Melanocyte of skin (primary cell): Measurements from ENCODE around the gene HES3. TPM values are rescaled to one million over a fixed set of nuclear protein-coding genes. Genes with fewer than 3 reads are reported as not detected.

ENCODE experiments used
- total RNA-seq, 2 donors: library from RNA; depleted of rRNA; stranded (reverse); fragments of >200 nt; gene quantifications; 2 replicates each; pipeline ENCODE4 v1.2.3, GENCODE V29; 2012

HES3 gene, protein sequence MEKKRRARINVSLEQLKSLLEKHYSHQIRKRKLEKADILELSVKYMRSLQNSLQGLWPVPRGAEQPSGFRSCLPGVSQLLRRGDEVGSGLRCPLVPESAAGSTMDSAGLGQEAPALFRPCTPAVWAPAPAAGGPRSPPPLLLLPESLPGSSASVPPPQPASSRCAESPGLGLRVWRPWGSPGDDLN
- total RNA-seq, result not detected

DNA sequence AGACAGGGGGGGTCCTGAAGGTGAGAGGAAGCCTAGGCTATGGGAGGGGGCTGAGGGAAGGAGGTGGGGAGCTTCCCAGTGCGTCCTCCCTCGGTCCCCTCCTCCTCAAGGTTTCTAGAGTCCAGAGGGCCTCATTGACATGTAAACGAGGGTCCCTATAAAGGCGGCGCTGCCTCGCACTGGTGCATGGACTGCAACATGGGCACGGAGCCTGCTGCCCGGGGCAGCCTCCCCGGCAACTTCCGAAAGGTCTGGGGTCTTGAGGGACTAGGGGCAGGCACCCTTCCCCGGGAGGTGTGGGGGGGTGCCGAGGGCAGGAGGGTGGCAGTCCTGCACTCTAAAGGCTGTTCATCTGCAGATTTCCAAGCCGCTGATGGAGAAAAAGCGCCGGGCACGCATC lies at the start of gene HES3:
Gene HES3, plus strand, starts transcription at position 187 of the 400 bp plus-strand sequence. Its CDS starts 187 bp downstream, at position 374.

DNA sequence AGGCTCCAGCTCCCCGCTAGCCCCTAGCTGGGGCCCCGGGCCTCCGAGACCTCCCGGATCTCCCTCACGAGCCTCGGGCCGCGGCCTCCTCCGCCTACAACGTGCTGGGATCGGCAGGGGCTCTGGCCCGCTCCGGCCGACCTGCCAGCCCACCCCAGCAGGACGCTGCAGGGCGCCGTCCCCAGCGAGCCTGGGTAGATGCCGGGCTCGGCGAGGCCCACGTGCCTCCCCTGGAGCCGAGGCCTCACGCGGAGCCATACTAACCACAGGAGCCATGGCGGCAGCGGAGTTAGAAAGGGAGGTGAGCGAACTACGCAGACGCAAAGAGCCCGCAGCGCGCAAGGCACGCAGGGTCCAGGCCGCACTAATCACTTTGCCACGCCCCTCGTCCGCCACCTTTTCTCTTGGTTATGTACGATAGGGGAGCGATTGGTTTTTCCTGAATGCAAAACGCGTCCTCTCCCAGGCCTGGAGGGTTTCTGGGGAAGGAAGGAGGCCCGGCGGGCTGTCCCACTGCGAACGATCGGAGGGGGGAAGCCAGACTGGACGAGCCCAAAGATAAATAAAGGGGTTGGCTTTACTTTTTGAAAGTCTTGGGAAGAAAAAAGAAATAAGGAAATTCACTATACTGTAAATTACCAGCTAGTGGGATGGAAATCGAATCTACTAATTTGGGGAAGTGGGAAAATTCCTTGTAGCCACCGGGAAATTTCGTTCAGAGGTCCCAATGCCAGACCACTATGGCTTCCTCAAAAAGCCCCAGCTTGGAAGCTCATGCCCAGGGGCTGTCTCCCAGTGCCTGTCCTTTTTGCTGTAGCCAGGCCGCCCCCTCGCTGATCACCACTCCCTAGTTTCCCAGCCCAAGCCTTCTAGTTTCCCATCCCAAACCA lies 44.4 kb upstream of the HES3 start, which contains the start of gene RPL22:
Gene RPL22, minus strand, starts transcription at position 298 of the 890 bp plus-strand sequence. Its CDS starts 22 bp downstream, at position 276.

DNA sequence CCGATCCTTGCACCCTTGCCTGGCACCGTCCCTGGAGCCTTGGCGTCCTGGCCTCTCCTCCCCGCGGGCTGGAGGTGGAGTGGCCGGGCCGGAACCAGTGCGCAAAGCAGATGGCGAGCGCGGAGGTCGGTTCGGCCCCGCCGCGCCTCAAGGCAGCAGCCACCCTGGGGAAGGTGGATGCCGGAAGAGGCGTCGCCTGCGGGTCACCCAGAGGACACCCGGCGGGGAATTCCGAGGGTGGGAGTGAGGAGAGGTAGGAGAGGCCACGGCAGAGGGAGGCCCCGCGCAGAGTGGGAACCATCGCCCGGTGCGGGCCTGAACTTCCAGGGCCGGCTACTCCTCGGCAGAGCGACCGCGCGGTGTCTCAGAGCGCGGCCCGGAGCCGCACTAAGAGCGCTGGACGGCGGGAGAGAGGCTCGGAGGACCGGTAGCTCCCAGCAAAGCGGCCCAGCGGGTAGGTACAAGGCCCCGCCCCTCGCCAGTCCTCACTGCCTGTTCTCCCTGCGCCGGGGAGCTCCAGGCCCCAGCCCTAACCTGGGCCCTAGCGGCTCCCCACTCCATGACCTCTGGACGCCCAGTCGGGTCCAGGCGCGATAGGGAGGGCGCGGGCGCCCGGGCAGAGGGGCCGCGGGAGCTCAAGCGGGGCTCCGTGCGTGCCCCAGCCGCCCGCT lies 38.0 kb upstream of the HES3 start, which contains the start of gene RNF207:
Gene RNF207, plus strand, starts transcription at position 271 of the 671 bp plus-strand sequence. CDS start 417 bp downstream, outside the sequence.

DNA sequence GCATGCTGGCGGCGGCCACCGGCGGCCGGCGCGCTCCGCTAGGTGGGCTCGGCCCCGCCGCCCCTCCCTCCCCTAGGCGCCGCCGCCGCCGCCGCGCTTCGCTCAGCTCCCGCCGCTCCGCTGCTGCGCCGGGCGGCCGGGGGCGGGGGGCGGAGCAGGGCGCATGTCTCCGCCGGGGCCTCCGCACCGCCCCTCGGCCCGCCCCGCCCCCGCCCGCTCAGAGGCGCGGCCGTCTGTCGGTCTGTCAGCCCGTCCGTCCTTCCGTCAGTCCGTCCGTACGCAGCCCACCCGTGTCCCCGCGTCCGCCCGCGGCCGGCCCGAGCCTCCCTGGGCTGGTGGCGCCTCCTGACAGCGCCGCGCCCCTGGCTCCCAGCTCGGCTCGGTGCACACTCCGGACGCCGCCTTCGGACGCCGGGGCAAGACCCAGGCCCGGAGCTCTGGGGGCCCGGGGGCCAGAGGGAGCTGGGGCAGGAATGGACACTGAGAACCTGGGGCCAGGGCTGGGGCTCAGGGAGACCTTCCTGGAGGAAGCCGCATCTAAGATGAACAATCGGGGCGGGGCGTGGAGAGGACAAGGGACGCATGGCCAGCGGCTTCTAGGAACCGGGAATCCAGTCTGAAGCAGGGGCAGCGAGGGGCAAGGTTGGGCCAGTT lies 17.1 kb downstream of the HES3 start, which contains the start of gene GPR153:
Gene GPR153, minus strand, starts transcription at position 138 of the 654 bp plus-strand sequence. CDS start 6,193 bp downstream, outside the sequence.

Other genes with a start within 250 kb of the HES3 start
- 100 to 1,000 TPM; 212 to 224 TPM for gene KCNAB2, start 198.3 kb upstream of the HES3 start, total RNA-seq
- gene CHD5, start 63.9 kb upstream of the HES3 start, total RNA-seq, result under 1 TPM in 1 of 2 donors, not detected in 1; under 0.01 TPM
- 10 to 100 TPM; 42.7 to 83.9 TPM for gene RPL22, start 44.6 kb upstream of the HES3 start, total RNA-seq
- gene RNF207, start 38.1 kb upstream of the HES3 start, total RNA-seq, result 10 to 100 TPM; 10.7 to 12.4 TPM
- 10 to 100 TPM; 58.8 to 86.6 TPM for gene ICMT, start 8.2 kb upstream of the HES3 start, total RNA-seq
- gene GPR153, start 16.9 kb downstream of the HES3 start, total RNA-seq, result 1 to 10 TPM; 5.7 to 8.3 TPM
- 100 to 1,000 TPM; 115 to 148 TPM for gene ACOT7, start 149.6 kb downstream of the HES3 start, total RNA-seq
- gene HES2, start 175.7 kb downstream of the HES3 start, total RNA-seq, result under 1 TPM in 1 of 2 donors, not detected in 1; 0.33 TPM
- gene ESPN, start 180.6 kb downstream of the HES3 start, total RNA-seq, result under 1 TPM in 1 of 2 donors, not detected in 1; under 0.01 TPM
- under 1 TPM in 1 of 2 donors, not detected in 1; under 0.01 TPM for gene TNFRSF25, start 222.0 kb downstream of the HES3 start, total RNA-seq
- 1 to 10 TPM in 1 of 2 donors, under 1 TPM in 1; 0.33 to 1.4 TPM for gene PLEKHG5, start 247.5 kb downstream of the HES3 start, total RNA-seq